GM12878 (cell line): ENCODE measurements around the gene TNP2. TPM values are rescaled to one million over a fixed set of nuclear protein-coding genes. Genes with fewer than 3 reads are reported as not detected.

Source experiments
- ATAC-seq: fragments of 200-7000 bp; cut with Tn5 transposase; 3 replicates; pipeline ENCODE4 v1.9.1; 2020; ENCODE audit warnings: mild to moderate bottlenecking, moderate library complexity
- BruUV-seq: library from RNA; stranded (reverse); fragments of 400-500 nt; replicated peaks from 2 replicates; lab custom pipeline; 2021; lab: Mats Ljungman, UMichigan
- CTCF ChIA-PET: fragments of 300-600 bp; sonication (Branson Sonifier 250); formaldehyde crosslinking; extraction: SDS; loops from one replicate; lab custom pipeline; 2021; ENCODE audit warnings: inconsistent platforms; lab: Yijun Ruan, JAX
- POLR2A ChIA-PET: fragments of 350-600 bp; formaldehyde crosslinking; extraction: SDS; loops from one replicate; lab custom pipeline; 2021; ENCODE audit warnings: inconsistent platforms; lab: Charles Lee
- RAD21 ChIA-PET: fragments of 300-600 bp; sonication (Branson Sonifier 250); formaldehyde crosslinking; loops from one replicate; lab custom pipeline; 2023; ENCODE audit warnings: antibody characterized with exemption; ENCODE audit not compliant: unreplicated experiment; lab: Charles Lee
- SMC1A ChIA-PET: fragments of 300-600 bp; sonication (Branson Sonifier 250); formaldehyde crosslinking; loops from one replicate; lab custom pipeline; 2023; ENCODE audit not compliant: unreplicated experiment, uncharacterized antibody; lab: Charles Lee
- DNase-seq: peaks from one replicate; pipeline ENCODE4 v3.0.0-alpha.2; 2011; ENCODE audit warnings: low read depth, low spot score
- FAIRE-seq: peaks from 3 replicates; lab custom pipeline; 2011; peaks lifted over from hg19 to GRCh38; lab: Jason Lieb, UNC
- H2AFZ ChIP-seq: 2 replicates; pipeline ENCODE4 v1.6.0; 2011; ENCODE audit warnings: low read depth, low read length, control low read depth; ENCODE audit not compliant: control insufficient read depth
- H3K27ac ChIP-seq: 2 replicates; pipeline ENCODE4 v1.5.1; 2011; ENCODE audit warnings: control low read depth; ENCODE audit not compliant: control insufficient read depth, insufficient read depth
- H3K27me3 ChIP-seq, 2 experiments: replicated peaks in 1 of 2; 2 replicates each; pipeline versions ENCODE4 v1.6.0 to v1.6.1; 2011; ENCODE audit warnings: low read length in 1 of 2; ENCODE audit not compliant: control insufficient read depth in 2 of 2, insufficient read depth in 2 of 2
- H3K36me3 ChIP-seq, 2 experiments: 2 replicates each; pipeline ENCODE4 v1.5.1; 2011; ENCODE audit warnings: low read length in 1 of 2; ENCODE audit not compliant: control insufficient read depth in 2 of 2, insufficient read depth in 2 of 2
- H3K4me1 ChIP-seq: 2 replicates; pipeline ENCODE4 v1.6.1; 2011; ENCODE audit warnings: mild to moderate bottlenecking, low read length, moderate library complexity, mixed read lengths; ENCODE audit not compliant: control insufficient read depth, insufficient read depth
- H3K4me2 ChIP-seq: 2 replicates; pipeline ENCODE4 v1.6.0; 2011; ENCODE audit warnings: control low read depth; ENCODE audit not compliant: control insufficient read depth, insufficient read depth
- H3K4me3 ChIP-seq: fragments of 200-600 bp; sonication (generic); 2 replicates; pipeline ENCODE4 v1.5.1; 2016
- H3K79me2 ChIP-seq: 2 replicates; pipeline ENCODE4 v1.6.0; 2011; ENCODE audit warnings: low read length; ENCODE audit not compliant: control insufficient read depth, insufficient read depth
- H3K9ac ChIP-seq: 2 replicates; pipeline ENCODE4 v1.8.0; 2011; ENCODE audit warnings: low read length, control low read depth, mixed read lengths; ENCODE audit not compliant: control insufficient read depth, insufficient read depth
- H3K9me3 ChIP-seq: replicated peaks from 3 replicates; pipeline ENCODE4 v1.5.1; 2011; ENCODE audit warnings: mild to moderate bottlenecking, low read length; ENCODE audit not compliant: control insufficient read depth, insufficient read depth
- H4K20me1 ChIP-seq: 2 replicates; pipeline ENCODE4 v1.6.0; 2011; ENCODE audit not compliant: control insufficient read depth, insufficient read depth
- CBFB ChIP-seq: IDR thresholded peaks from 2 replicates; pipeline ENCODE4 v1.6.1; 2016; ENCODE audit warnings: antibody characterized with exemption, low read depth
- CBX5 ChIP-seq: sonication (generic); IDR thresholded peaks from 2 replicates; pipeline ENCODE4 v1.6.1; 2016; ENCODE audit warnings: low read depth, moderate library complexity, mild to moderate bottlenecking, inconsistent platforms
- CHD2 ChIP-seq: IDR thresholded peaks from 2 replicates; pipeline ENCODE4 v1.6.1; 2011; ENCODE audit warnings: low read depth, low read length, improper control_type of control experiment, borderline replicate concordance
- CHD4 ChIP-seq: fragments of 200-600 bp; sonication (generic); IDR thresholded peaks from 2 replicates; pipeline ENCODE4 v1.6.1; 2016; ENCODE audit warnings: mild to moderate bottlenecking
- HDAC6 ChIP-seq: fragments of 200-600 bp; sonication (generic); IDR thresholded peaks from one replicate; pipeline ENCODE4 v1.8.0; 2017; ENCODE audit warnings: antibody characterized with exemption; ENCODE audit not compliant: unreplicated experiment
- IKZF1 ChIP-seq: fragments of 450-650 bp; conservative IDR thresholded peaks from 2 replicates; pipeline ENCODE4 v1.6.1; 2017; ENCODE audit warnings: antibody characterized with exemption, mild to moderate bottlenecking
- IRF3 ChIP-seq: fragments of 450-650 bp; IDR thresholded peaks from 2 replicates; pipeline ENCODE4 v1.6.1; 2014; ENCODE audit warnings: mild to moderate bottlenecking
- JUND ChIP-seq: IDR thresholded peaks from 2 replicates; pipeline ENCODE4 v1.6.1; 2012; ENCODE audit warnings: low read depth, mild to moderate bottlenecking, low read length, improper control_type of control experiment, moderate library complexity
- MEF2A ChIP-seq: IDR thresholded peaks from 2 replicates; pipeline ENCODE4 v1.6.1; 2011; ENCODE audit warnings: low read depth, mild to moderate bottlenecking, low read length, moderate library complexity; ENCODE audit not compliant: insufficient read depth
- MLLT1 ChIP-seq: fragments of 450-650 bp; IDR thresholded peaks from 2 replicates; pipeline ENCODE4 v1.6.1; 2016; ENCODE audit warnings: mild to moderate bottlenecking
- NFXL1 ChIP-seq: fragments of 450-650 bp; IDR thresholded peaks from 2 replicates; pipeline ENCODE4 v1.6.1; 2017; ENCODE audit warnings: antibody characterized with exemption, mild to moderate bottlenecking, borderline replicate concordance
- NR2C2 ChIP-seq: IDR thresholded peaks from 2 replicates; pipeline ENCODE4 v1.6.1; 2011; ENCODE audit warnings: borderline replicate concordance, low read depth; ENCODE audit not compliant: control insufficient read depth, insufficient read length
- RELA ChIP-seq: fragments of 450-650 bp; IDR thresholded peaks from 2 replicates; pipeline ENCODE4 v1.8.0; 2014; ENCODE audit warnings: borderline replicate concordance; ENCODE audit not compliant: partially characterized antibody
- SMARCA5 ChIP-seq: fragments of 450-650 bp; IDR thresholded peaks from 2 replicates; pipeline ENCODE4 v1.6.1; 2017; ENCODE audit warnings: mild to moderate bottlenecking
- USF2 ChIP-seq: IDR thresholded peaks from 2 replicates; pipeline ENCODE4 v1.6.1; 2011; ENCODE audit warnings: low read depth, low read length, improper control_type of control experiment, borderline replicate concordance
- WRNIP1 ChIP-seq: IDR thresholded peaks from 2 replicates; pipeline ENCODE4 v1.6.1; 2011; ENCODE audit warnings: low read depth, low read length, improper control_type of control experiment, borderline replicate concordance
- ZNF687 ChIP-seq: fragments of 450-650 bp; IDR thresholded peaks from 2 replicates; pipeline ENCODE4 v1.6.1; 2017; ENCODE audit warnings: mild to moderate bottlenecking, moderate library complexity
- WGBS: methylation state at CpG from one replicate; pipeline ENCODE4 v1.1.6; 2016; ENCODE audit warnings: low lambda C conversion rate; ENCODE audit not compliant: insufficient replicate concordance, insufficient coverage; ENCODE audit errors: missing lambda C conversion rate; 5-methylcytosine and 5-hydroxymethylcytosine counted together
- in situ Hi-C: fragments of 300-500 bp; cut with MboI; formaldehyde crosslinking; loops from 9 replicates; pipeline ENCODE4 v1.14.3; 2018; ENCODE audit warnings: mixed read lengths
- intact Hi-C: fragments of 100-400 bp; cut with micrococcal nuclease; formaldehyde crosslinking; loops from one replicate; pipeline ENCODE4 v1.14.2; 2022; ENCODE audit not compliant: unreplicated experiment
- polyA plus RNA-seq, 11 experiments: library from polyadenylated mRNA; depleted of rRNA in 4 of 11; unstranded in 6 of 11; stranded (reverse) in 5 of 11; fragments of >200 nt; fragmentation: Nextera tagmentation in 4 of 11; fragmentation: Illumina TruSeq in 1 of 11; extraction: Ambion mirVana in 4 of 11; extraction: Trizol in 1 of 11; gene quantifications; 1 replicate in 1 of 11; 2 replicates in 10 of 11; pipeline versions ENCODE4 v1.2.1 to v1.2.3, GENCODE V29; 2011 to 2016; ENCODE audit warnings: inconsistent platforms in 2 of 11, missing spikeins in 2 of 11, low read depth in 1 of 11
- total RNA-seq, 4 experiments: library from RNA; depleted of rRNA in 3 of 4; stranded (reverse); fragments of >200 nt in 3 of 4; fragmentation: Illumina TruSeq in 1 of 4; extraction: Trizol in 1 of 4; gene quantifications; 2 replicates each; pipeline versions ENCODE4 v1.2.1 to v1.2.3, GENCODE V29; 2013 to 2021

TNP2 gene
- total and polyA plus RNA-seq, 10 of the 15 experiments (the other 5 are each of a cell fraction or from before 2014, with no cell fraction given) = not detected

- Histone ChIP-seq H3K27me3 (no peaks in the 10 kb centered on the region), H2AFZ (no peak overlapping the region), H3K4me1 (no peaks in the 10 kb centered on the region), H3K4me2 (no peak overlapping the region), H4K20me1 (no peaks in the 10 kb centered on the region), H3K27ac (no peak overlapping the region), H3K4me3 (no peak overlapping the region), H3K36me3 (no peaks in the 10 kb centered on the region), H3K9ac (no peak overlapping the region), H3K79me2 (no peaks in the 10 kb centered on the region), H3K9me3 (no peaks in the 10 kb centered on the region)
- in situ Hi-C loops (no loop called here), intact Hi-C loops (no loop called here)
- FAIRE-seq = no peak
- WGBS = 67% methylated on average over 12 of the region's 12 CpGs
- ATAC-seq = no peak
- no peak for DNase-seq
- BruUV-seq = no TSS peak
- ChIA-PET RAD21 (interaction anchor here (1.6 kb wide), 1 partner anchor 19 kb away, joined by 4 read pairs; no protein-coding TSS in a partner anchor), POLR2A (no interaction called here), CTCF (no interaction called here), SMC1A (interaction anchor here (0.6 to 1.1 kb wide), 2 partner anchors 19 to 20 kb away, joined by 3 to 4 read pairs; no protein-coding TSS in a partner anchor)
- no peak for TF ChIP-seq CBX5
- TF ChIP-seq CHD2 = no peak
- no peak for TF ChIP-seq IKZF1
- no peak for TF ChIP-seq NR2C2
- TF ChIP-seq CBFB = no peak
- TF ChIP-seq WRNIP1 = no peak
- no peak for TF ChIP-seq SMARCA5
- TF ChIP-seq NFXL1 = no peak
- TF ChIP-seq IRF3 = no peak
- no peak for TF ChIP-seq HDAC6
- TF ChIP-seq JUND = no peak
- TF ChIP-seq USF2 = no peak
- no peak for TF ChIP-seq MEF2A
- TF ChIP-seq ZNF687 = no peak
- no peak for TF ChIP-seq MLLT1
- no peak for TF ChIP-seq RELA
- TF ChIP-seq CHD4 = no peak
Observed at GRCh38 chr16:11277607-11278337, 8.6 kb upstream of the TNP2 start.
